HG02588 (cell line): Measurements from ENCODE around the gene FHIP1B.

Experiments
- ATAC-seq: cut with Tn5 transposase; IDR thresholded peaks from one replicate; pipeline ENCODE4 v1.9.1; 2021; ENCODE audit warnings: mild to moderate bottlenecking, moderate library complexity; ENCODE audit not compliant: unreplicated experiment

Gene FHIP1B

GRCh38 chr11:6203327-6203726 is 31.1 kb downstream of the FHIP1B start:
- ATAC-seq = peak; percentile 85

- ATAC-seq = no peak
These were observed 32.4 kb downstream of the FHIP1B start for GRCh38 chr11:6202041-6202440.

- ATAC-seq = no peak
These were observed 33.0 kb downstream of the FHIP1B start for GRCh38 chr11:6201481-6201880.

GRCh38 chr11:6200975-6201374 is 33.5 kb downstream of the FHIP1B start:
- ATAC-seq = no peak

- ATAC-seq = no peak
These were observed 35.1 kb downstream of the FHIP1B start, which contains the start of gene OR52W1 for GRCh38 chr11:6199174-6199810. OR52W1 (plus strand) TSS chr11:6199224; CDS start chr11:6199224, 0 bp downstream.

GRCh38 chr11:6197466-6198200 is 36.8 kb downstream of the FHIP1B start:
- ATAC-seq = no peak

- ATAC-seq = no peak
These were observed 38.0 kb downstream of the FHIP1B start for GRCh38 chr11:6196396-6196795.

GRCh38 chr11:6194065-6194581 is 40.3 kb downstream of the FHIP1B start:
- ATAC-seq = no peak

GRCh38 chr11:6191742-6192141 is 42.7 kb downstream of the FHIP1B start:
- ATAC-seq = no peak

- ATAC-seq = no peak
These were observed 59.0 kb downstream of the FHIP1B start for GRCh38 chr11:6175440-6175839.

- no peak for ATAC-seq
These were observed 64.2 kb downstream of the FHIP1B start, which contains the start of gene OR52B2 for GRCh38 chr11:6170226-6170625. OR52B2 (minus strand) TSS chr11:6170326; CDS start chr11:6170326, 0 bp downstream.
